ENCODE measurements around the gene PIGS. TPM values are rescaled to one million over a fixed set of nuclear protein-coding genes. Genes with fewer than 3 reads are reported as not detected.

The PIGS gene
- total RNA-seq, 2 donors from 2014 or later, result 39.6 to 44.1 TPM

GRCh38 chr17:28508211-28508724 lies 63.1 kb downstream of the PIGS start:
- Mint-ChIP-seq H3K27ac (no peak overlapping the region), H3K9me3 (no peaks in the 10 kb centered on the region), H3K36me3 (no peaks in the 10 kb centered on the region)
- ATAC-seq, result no peak
- DNase-seq (ENCODE audit: low spot score in 2 of 2), result no peak

GRCh38 chr17:28507567-28508203 lies 63.6 kb downstream of the PIGS start:
- no peak overlapping the region for H3K27ac Mint-ChIP-seq
- DNase-seq (ENCODE audit: low spot score in 2 of 2) (no peak), ATAC-seq (no peak)
- no peaks in the 10 kb centered on the region for H3K9me3 Mint-ChIP-seq
- no peaks in the 10 kb centered on the region for H3K36me3 Mint-ChIP-seq

GRCh38 chr17:28506763-28507487 lies 64.4 kb downstream of the PIGS start:
- Mint-ChIP-seq H3K36me3 (no peaks in the 10 kb centered on the region), H3K27ac (no peak overlapping the region), H3K9me3 (no peaks in the 10 kb centered on the region)
- DNase-seq (ENCODE audit: low spot score in 2 of 2) (no peak), ATAC-seq (no peak)

GRCh38 chr17:28505986-28506665 lies 65.2 kb downstream of the PIGS start, which contains the start of gene FOXN1:
TSS of gene FOXN1 (plus strand) at chr17:28506348. CDS start at chr17:28523970, 17,622 bp downstream.
- ATAC-seq (no peak), DNase-seq (ENCODE audit: low spot score in 2 of 2) (no peak)
- H3K27ac Mint-ChIP-seq, result no peak within 1 kb of the TSS
- H3K9me3 Mint-ChIP-seq, result no peaks in the 10 kb centered on the region
- no peaks in the 10 kb centered on the region for H3K36me3 Mint-ChIP-seq

- ATAC-seq, result no peak
Observed at GRCh38 chr17:28503420-28503819, 67.9 kb downstream of the PIGS start.

More at GRCh38 chr17:28503420-28503819, 67.9 kb downstream of the PIGS start:
- DNase-seq (ENCODE audit: low spot score in 2 of 2), result no peak
- Mint-ChIP-seq H3K36me3 (no peaks in the 10 kb centered on the region), H3K27ac (no peak overlapping the region), H3K9me3 (no peaks in the 10 kb centered on the region)

Other genes starting within 250 kb of the PIGS start
- gene IFT20, start 236.1 kb downstream of the PIGS start, total RNA-seq, result 10 to 100 TPM; 16.4 to 16.8 TPM
- 10 to 100 TPM; 25.7 to 26.2 TPM for gene TNFAIP1, start 235.8 kb downstream of the PIGS start, total RNA-seq
- gene POLDIP2, start 214.0 kb downstream of the PIGS start, total RNA-seq, result 10 to 100 TPM; 62.2 to 83.4 TPM
- not detected for gene SEBOX, start 206.3 kb downstream of the PIGS start, total RNA-seq
- under 1 TPM; 0.34 to 0.53 TPM for gene VTN, start 201.2 kb downstream of the PIGS start, total RNA-seq
- gene SARM1, start 199.8 kb downstream of the PIGS start, total RNA-seq, result 10 to 100 TPM; 13.9 to 29.5 TPM
- 1 to 10 TPM; 1.8 to 3.6 TPM for gene SLC46A1, start 165.3 kb downstream of the PIGS start, total RNA-seq
- not detected for gene SLC13A2, start 97.9 kb downstream of the PIGS start, total RNA-seq
- gene FOXN1, start 65.2 kb downstream of the PIGS start, total RNA-seq, result not detected
- gene UNC119, start 18.9 kb downstream of the PIGS start, total RNA-seq, result 10 to 100 TPM; 53.0 to 56.6 TPM
- 100 to 1,000 TPM in 1 of 2 donors, 10 to 100 TPM in 1; 41.6 to 220 TPM for gene ALDOC, start 5.4 kb upstream of the PIGS start, total RNA-seq
- gene SPAG5, start 27.5 kb upstream of the PIGS start, total RNA-seq, result 100 to 1,000 TPM; 150 to 326 TPM
- 10 to 100 TPM; 29.7 to 32.2 TPM for gene RSKR, start 42.7 kb upstream of the PIGS start, total RNA-seq
- gene BLTP2, start 73.6 kb upstream of the PIGS start, total RNA-seq, result 100 to 1,000 TPM; 155 to 156 TPM
- gene SDF2, start 90.4 kb upstream of the PIGS start, total RNA-seq, result 10 to 100 TPM; 43.5 to 46.2 TPM
- 10 to 100 TPM; 70.0 to 91.8 TPM for gene SUPT6H, start 90.7 kb upstream of the PIGS start, total RNA-seq
- 1 to 10 TPM; 5.7 to 6.4 TPM for gene PROCA1, start 140.4 kb upstream of the PIGS start, total RNA-seq
- 10 to 100 TPM; 20.5 to 46.4 TPM for gene RAB34, start 146.3 kb upstream of the PIGS start, total RNA-seq
- 1,000 to 10,000 TPM; 2,221 to 2,736 TPM for gene RPL23A, start 148.5 kb upstream of the PIGS start, total RNA-seq
- gene TLCD1, start 154.7 kb upstream of the PIGS start, total RNA-seq, result 10 to 100 TPM in 1 of 2 donors, 1 to 10 TPM in 1; 4.4 to 10.2 TPM
- 1 to 10 TPM; 5.3 to 6.4 TPM for gene NEK8, start 157.3 kb upstream of the PIGS start, total RNA-seq
- gene TRAF4, start 172.5 kb upstream of the PIGS start, total RNA-seq, result 100 to 1,000 TPM in 1 of 2 donors, 10 to 100 TPM in 1; 88.3 to 168 TPM

Measured in activated naive CD4-positive, alpha-beta T cell treated with anti-CD3 and anti-CD28 coated beads, Interleukin-2, amount 50 U/mL, for 72 hours (primary cell).